ENCODE data around the gene TMX4.
"Not testable (repeated sequence)": the region's sequence is repeated elsewhere in the genome, so short reads cannot be mapped to it uniquely, and the experiment has no call there.

Gene TMX4, protein sequence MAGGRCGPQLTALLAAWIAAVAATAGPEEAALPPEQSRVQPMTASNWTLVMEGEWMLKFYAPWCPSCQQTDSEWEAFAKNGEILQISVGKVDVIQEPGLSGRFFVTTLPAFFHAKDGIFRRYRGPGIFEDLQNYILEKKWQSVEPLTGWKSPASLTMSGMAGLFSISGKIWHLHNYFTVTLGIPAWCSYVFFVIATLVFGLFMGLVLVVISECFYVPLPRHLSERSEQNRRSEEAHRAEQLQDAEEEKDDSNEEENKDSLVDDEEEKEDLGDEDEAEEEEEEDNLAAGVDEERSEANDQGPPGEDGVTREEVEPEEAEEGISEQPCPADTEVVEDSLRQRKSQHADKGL

DNA sequence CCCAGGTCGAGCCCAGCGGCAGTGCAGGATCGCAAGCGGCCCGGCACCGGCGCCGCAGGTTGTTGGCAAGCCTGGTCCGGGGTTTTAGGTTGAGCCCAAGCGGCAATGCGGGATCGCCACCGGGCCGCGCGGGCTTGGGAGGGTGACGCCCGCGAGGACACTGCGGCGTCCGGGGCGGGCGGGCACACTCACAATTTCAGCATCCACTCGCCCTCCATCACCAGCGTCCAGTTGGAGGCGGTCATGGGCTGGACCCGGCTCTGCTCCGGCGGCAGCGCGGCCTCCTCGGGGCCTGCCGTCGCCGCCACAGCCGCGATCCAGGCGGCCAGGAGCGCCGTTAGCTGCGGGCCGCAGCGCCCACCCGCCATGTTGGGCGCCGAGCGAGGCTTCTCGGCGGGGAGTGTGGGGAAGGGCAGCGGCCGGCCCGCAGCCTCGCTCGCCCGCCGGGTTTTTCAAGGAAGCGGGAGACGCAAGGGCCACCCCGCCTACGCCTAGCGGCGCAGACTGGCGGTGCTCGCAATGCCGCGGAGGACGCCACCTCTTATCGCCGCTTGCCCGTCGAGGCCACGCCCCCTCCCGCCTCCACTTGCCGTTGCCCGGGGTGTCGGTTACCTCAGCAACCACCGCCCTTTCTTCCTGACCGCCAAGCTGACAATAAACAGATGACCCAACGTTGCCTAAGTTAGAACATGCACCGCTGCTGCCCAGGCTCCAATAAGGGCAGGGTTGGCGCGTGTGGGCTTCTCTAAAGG is at the start of gene TMX4:
TSS of gene TMX4 (minus strand) at position 516 of the 752 bp plus-strand sequence. CDS start at position 368, 148 bp downstream.
- peak; percentile 98 for DNase-seq

DNA sequence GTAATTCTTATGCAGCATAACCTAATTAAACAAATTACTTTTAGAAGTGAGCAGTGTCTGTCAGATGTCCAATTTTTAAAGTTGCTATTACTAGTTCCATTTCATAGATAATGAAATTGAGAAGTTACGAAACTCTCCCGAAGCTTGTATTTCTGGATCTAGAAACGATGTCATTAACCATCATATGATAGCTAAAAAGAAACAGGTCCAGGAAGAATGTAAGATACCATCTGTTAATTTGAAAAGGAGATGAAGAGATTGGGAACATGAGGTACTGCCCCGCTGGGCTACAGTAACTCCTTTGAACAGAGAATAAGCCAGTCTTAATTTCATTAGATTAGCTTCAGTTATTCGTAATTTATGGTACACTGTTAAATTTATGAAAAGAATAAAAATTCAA is 47.5 kb upstream of the TMX4 start:
- DNase-seq = no peak

DNA sequence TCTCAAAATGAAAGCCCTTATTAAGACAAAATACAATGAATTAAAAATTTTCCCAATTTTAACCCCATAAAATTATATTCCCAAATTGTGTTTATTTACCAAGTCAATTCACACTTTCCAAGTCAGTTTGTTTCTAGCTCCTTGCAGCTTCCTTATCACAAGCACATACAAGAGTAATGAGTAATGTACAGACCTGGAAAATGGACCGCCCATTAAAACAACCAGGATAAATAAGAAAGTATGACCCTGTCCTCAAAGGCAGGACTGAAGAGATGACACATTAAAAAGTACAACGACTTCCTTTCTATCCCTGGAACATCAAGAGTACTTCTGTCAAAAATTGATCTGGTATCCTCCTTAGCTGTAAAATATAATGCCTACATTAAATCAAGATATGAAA is 47.1 kb upstream of the TMX4 start:
- DNase-seq = no peak

DNA sequence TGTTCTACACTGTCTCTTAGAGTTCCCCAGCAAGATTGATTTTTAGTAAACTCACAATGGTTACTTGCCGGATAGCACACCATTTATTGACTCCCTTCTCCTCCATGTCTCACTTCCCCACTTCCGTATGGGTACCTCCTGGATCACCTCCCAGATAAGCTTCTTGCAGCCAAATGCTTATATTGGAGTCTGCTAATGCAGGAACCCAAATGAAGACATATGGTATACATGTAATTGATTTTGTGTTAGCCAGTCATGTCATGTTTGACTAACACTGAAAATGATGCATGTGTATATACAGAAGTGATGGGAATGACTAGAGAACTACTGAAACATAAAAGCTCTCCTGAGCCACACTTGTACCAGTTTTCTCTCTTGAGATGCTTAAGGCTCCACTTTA is 46.1 kb upstream of the TMX4 start:
- DNase-seq = no peak

DNA sequence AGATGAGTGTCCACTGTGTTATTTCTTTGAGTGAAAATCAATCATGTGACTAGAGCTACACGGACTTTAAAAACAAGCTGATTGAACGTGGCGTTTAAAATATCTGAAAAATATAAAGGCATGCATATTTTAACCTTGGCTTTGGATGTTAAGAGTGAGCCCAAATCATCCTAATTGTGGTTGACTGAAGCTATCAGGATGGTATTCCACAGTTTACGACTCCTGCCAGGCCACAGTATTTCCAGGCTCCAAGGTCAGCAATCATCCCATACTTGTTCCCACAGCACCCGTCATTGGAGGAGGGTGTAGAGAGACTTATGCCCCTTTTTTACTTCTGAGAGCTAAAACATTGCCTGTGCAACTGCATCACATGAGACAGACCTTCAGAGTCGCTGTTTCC is 43.2 kb upstream of the TMX4 start:
- no peak for DNase-seq

DNA sequence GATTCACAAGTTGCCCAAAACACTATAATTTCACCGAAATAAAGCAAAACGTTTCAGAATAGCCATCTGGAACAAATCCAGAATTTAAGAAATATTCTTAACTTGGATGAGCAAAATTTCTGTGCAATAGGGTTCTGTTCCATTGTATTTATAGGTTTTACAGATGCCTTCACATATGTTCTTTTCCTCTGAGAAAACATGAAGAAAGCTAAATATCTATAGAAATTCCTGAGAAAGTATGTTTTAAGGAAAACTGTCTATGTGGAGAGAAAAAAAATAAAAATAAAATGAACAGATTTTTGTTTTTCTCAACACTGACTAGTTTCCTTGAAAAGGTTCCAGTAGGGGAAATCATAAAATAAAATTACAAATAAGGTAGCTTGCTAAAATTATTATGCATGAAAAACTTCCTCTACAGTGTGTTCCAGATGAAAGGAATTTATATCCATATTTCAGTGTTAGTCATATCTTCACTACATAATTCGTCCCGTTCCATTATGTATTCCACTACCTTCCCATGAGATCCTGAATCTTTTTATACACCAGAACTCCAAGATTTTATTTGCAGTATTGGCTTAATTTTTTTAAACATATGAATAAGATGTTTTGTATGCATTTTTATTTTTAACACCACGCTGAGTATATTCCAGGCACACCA is 42.4 kb upstream of the TMX4 start:
- DNase-seq = no peak

DNA sequence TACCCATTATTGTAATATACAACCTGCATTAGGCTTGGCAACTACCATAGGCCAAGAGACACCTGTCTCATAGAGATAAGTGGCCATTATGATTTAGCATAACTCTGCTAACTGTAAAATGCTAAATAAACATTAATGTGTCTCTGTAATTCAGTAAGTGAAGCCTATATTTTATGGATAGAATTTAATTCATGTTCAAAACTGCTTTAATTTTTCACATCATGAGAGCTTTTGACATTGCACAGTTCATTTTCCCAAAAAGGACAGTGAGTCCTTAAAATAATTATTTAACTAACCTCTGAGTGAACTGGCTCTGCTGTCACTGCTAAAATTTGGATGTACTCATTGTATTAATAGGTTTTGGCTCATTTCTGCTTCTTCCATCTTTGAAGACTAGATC is 41.4 kb upstream of the TMX4 start:
- DNase-seq = no peak

DNA sequence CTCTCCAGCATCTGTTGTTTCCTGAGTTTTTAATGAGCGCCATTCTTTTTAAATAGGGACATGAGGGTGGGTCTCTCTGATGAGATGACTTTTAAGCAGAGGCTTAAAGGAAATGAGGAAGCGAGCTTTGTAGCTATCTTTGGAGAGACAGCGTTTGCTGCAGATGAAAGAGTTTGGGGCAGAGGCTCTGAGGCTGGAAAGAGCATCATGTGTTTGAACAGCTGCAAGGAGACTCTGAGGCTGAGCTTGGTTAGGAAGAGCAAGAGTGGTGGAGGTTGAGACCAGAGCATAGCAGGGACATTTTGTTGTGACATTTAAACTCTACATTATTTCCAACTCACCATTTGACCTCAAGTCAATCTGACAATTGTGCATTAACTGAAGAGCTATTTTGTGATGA is 38.3 kb upstream of the TMX4 start:
- no peak for DNase-seq

DNA sequence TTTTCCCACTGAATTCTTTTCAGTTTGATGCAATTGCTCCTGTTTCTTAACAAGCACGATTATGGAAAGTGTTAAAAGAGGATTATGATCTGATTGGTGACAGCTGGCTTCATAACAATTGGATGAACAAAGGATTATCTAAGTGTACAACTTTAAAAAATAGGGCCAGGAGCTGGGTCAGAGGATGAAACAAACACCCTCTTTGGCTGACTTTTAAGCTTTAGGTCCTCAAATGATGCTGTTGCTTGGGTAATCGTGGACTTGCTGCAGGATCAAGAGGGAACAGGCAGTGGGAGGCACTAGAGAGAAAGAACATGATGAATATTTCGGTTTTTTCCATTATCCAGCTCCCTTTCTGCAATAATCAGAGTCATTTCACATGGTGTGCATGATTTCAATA is 35.5 kb upstream of the TMX4 start:
- no peak for DNase-seq

DNA sequence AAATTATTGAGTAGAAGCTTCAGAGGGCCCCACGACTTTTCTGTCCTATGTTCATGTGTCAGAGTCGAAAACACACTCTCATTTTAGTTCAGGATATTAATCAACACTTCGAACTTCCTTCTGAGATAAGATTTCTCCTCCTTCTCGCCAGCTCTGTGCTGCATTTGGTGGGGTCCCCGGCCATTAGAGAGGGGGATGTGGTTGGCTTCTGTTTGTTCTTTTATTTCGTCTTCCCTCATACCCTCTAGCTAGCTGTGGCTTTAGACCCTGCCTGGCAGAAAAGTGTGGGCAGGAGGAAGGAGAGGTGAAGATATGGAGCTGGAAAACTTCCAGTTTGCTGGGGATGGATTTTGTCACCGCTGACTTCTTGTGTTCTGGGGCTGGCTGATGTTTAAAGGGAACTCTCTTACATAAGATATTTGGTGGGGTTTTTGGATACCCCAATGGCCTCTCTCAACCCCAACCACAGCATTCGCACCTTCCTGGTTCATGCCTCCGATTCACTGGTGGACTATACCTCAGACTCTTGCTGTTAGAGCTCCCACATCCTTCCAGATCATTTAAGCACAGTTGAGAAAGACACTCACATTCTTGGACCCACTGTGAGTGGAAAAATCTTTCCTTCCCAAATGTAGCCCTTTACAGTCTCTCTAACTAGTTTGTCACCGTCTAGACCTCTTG is 30.7 kb upstream of the TMX4 start:
- no peak for DNase-seq

DNA sequence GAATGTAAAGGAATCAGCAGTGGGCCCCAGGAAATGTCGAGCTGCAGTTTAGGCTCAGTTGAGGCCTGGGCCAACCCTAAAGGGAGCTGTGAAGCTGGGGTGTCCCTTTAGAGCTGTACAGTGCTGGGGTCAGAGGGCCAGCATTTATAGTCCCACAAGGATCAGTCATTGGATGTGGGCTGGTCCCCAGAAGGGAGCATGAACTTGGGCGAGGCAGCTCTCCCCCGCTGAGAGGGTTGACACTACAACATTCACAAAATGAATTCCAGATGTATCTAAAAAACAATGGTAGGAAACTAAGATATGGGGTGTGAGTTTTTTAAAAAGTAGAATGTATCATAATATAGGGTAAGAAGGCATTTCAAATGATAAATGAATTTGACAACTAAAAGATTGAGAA is 29.7 kb upstream of the TMX4 start:
- DNase-seq = no peak

DNA sequence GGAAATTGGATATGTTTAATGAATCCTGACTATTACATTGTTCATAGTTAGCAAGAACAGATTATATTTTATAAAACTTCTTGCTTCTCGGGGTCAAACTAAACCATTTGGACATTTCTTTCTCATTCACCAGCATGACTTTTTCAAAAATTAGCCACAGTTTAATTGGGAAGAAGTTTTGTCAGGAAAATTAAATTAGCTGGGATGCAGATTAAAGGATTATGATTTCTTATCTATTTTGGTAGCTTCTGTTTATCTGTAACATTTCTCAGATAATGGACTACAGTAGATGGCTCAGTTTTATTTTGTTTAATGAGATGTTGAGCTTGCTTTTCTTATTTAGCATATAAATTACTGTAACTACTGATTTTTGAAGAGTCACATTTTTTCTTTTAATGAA is 26.4 kb upstream of the TMX4 start:
- no peak for DNase-seq

DNA sequence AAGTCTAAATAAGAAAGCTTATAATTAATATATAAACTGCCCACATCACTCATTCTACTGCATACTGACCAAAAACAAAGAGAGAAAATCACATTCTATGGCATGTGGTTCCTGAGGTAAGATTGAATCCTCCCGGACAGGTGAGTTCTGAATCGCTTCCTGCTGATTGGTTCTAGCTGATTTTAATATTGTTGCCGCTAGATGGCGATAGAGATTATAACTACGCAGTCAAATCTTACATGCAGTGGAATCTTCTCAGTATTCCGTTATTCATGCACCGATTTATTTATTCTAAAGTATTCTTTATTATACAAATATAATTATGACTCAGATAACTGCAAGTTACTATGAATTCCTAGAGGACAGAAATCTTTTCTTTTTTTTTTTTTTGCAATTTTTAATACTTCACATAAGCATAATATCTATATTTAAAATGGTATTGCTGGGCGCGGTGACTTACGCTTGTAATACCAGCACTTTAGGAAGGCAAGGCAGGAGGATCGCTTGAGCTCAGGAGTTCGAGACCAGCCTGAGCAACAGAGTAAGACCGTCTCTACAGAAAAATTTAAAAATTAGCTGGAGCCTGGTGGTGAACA is 24.2 kb upstream of the TMX4 start:
- peak; percentile 33 for DNase-seq

DNA sequence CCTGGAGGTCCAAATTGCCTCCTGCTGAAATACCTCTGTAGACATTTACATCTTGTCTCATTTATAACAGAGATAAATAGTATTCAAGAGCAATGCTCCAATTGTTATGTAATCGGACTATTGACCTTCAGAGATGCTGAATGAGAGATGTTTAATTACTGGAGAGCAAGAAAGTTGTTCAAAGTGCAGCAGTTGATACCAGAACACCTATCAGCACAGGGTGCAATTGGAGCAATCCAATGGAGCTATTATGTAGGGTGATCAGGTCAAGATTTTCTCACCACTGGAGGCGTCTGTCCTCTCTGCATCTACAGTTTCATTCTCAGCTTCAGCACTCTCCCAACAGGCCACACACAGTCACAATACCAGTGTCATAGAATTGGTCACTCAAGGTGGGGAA is 19.5 kb upstream of the TMX4 start:
- DNase-seq = no peak

DNA sequence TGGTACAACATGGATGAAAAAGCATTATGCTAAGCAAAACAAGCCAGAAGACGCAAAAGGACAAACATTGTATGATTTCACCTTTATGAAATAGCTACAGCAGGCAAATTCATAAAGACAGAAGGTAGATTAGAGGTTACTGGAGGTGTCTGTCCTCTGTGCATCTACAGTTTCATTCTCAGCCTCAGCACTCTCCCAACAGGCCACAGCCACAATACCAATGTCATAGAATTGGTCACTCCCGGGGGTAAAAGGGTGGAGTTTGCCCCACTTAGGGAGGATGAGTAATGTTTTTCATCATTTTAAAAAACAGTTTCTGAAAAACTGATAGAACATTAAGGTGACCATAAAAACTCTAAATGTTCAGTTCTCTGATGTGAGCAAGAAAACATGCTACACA is 17.2 kb upstream of the TMX4 start:
- no peak for DNase-seq

DNA sequence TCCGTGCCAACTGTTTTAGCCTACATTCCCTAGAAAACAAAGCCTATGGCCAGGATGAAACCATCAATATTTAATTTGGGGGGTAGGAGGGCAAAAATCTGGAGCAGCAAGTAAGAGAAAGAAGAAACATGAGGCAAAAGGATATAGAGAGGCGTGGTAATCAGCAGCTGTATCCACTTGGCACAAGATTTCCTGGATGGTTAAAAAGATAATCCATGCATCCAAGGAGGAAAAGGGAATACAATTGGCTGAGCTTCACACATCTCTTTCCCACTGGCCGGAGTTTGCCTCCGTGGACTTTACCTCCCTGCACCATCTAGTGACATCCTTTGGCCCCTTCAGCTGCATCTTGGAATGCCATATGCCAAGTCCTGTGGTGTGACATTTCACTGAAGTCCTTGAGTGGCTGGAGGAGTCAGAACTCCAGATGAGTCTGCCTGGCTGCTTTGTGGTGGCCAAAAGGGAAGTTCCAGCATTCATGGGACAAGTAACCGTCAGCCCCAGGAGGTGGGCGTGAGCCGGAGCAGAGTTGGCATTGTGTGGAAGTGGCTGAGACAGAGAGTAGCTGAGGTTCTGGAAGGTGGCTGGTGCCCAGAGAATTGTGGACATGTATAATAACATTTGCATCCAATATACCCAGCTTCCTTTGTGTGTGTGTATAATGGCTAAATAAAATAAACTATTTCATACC is 13.7 kb upstream of the TMX4 start:
- DNase-seq = no peak

DNA sequence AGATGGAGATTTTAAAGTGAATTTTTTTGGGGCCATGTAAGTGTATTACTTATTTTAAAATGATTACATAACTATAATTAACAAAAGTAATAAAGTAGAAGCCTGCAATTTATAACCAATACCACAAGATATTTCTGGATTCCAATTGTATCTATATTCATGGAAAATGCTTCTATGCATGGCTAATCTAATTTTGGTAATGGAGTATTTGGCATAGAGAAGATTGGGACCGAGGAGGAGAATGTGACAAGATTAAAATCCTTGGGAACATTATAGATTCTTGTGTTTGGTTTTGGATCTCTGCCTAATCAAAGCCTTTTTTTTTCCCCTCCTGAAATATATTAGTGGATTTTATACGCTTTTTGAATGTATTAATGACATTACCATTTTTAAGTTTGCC is 12.9 kb upstream of the TMX4 start:
- no peak for DNase-seq

DNA sequence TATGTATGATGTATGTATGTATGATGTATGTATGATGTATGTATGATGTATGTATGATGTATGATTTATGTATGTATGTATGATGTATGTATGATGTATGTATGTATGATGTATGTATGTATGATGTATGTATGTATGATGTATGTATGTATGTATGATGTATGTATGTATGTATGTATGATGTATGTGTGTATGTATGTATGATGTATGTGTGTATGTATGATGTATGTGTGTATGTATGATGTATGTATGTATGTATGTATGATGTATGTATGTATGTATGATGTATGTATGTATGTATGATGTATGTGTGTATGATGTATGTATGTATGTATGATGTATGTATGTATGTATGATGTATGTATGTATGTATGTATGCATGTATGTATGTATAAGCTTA is 12.0 kb upstream of the TMX4 start:
- not testable (repeated sequence) for DNase-seq

DNA sequence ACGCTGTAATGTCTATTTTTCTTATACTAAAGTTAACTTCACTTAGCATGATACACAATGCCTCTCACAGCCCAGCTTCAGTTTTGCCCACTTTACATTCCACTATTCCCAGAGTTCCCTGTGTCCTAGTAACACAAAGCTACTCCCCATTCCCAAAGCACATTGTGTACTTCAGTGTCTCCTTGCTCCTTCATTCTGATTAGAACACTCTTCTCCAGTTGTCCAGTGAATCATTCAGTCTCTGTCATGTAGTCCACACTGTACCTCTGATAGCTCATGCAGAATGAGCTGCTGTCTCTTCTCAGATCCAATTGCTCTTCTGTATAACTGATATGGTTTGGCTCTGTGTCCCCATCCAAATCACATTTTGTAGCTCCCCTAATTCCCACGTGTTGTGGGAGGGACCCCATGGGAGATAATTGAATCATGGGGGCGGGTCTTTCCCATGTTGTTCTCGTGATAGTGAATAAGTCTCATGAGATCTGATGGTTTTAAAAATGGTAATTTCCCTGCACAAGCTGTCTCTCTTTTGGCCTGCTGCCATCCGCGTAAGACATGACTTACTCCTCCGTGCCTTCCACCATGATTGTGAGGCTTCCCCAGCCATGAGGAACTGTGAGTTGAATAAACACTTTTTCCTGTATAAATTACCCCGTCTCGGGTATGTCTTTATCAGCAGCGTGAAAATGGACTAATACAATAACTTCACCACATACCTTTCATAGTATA is 2.1 kb upstream of the TMX4 start:
- DNase-seq = no peak

DNA sequence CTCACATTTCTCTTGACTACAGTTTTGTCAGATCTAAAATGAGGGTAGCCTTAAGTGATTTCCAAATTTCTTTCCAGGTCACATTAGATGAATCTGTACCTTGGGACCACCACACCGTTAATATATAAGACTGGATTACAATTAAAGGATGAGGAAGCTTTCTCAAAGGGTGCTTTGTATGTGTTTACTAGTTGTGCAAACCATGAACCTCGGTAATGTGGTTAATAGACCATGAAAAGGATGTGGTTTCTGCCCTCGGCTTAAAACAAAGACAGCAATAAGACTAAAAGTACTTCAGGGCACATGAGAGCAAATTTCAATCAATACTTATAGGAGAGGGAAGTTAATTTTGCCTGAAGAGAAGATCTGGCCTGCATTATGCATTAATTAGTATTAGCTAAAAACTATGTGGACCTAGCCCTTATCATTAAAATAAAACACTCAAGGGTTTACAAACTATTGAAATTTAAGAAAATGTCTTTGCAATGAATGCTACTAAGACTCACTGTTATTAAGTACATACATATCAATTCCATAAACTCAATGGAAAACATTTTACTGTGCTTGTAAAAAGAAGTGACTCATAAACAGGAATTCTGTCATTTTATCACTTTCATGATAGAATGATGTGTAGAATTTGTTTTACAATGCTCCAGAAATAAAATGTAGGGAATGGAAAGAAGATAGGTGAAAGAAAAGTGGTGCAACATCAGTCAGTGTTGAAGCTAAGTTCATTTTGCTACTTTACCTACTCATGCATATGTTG is 936 bp upstream of the TMX4 start:
- no peak for DNase-seq

DNA sequence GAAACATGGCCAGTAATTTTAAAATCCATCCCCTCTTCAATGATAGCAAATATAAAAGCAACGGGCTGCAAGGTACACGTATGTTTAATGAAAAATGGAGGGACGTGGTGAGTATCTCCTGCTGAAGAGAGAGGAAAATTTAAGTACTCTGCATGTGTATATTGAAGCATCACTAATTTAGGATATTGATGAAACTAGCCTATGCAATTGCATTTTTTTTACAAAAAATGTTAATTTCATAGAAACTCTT is 362 bp upstream of the TMX4 start:
- DNase-seq = no peak

DNA sequence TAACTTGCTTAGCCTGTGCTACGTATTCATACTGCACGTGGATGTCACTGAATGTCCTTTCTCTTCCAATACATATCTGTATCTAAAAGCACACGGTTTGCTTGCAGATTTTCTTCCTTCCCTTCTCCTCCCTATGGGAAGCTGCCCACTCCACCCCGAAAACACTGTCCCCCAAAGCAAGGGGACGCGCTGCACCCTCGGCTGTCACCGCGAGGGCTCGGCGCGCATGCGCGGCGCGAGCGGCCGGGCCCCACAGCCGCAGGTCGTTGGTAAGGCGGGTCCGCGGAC is 659 bp downstream of the TMX4 start:
- DNase-seq = peak; percentile 57
